ENCODE measurements around the gene CBX3. TPM values are rescaled to one million over a fixed set of nuclear protein-coding genes. Genes with fewer than 3 reads are reported as not detected.

Gene CBX3
- total RNA-seq, 1 donor from 2014 or later, result 52.1 TPM

DNA sequence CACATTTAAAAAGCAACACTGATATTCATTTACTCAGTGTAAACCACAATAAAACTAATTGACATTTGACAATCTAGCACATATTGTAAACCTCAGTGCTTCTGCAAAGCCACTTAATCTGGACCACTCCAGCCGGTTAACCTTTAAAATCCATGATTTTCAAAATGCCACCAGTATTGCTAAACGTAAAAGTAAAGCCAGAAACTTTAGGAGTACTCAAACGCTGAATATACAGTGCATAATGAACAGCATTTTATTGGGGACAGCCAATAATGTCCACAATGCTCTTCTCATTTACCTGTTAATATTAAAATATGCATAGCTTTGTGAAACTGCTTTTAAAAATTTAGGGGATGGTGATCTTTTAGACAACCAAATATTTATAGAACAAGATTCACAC is 11.8 kb upstream of the CBX3 start:
- intact Hi-C loops (cut with DNase I), result no loop called here
- no peak for TF ChIP-seq POLR2AphosphoS5 (IDR thresholded peaks at IDR 0.05; ENCODE audit: insufficient read depth in 1 of 2, low read depth in 1 of 2)
- TF ChIP-seq POLR2A (IDR thresholded peaks at IDR 0.05), result no peak
- TF ChIP-seq, protein P1, sequence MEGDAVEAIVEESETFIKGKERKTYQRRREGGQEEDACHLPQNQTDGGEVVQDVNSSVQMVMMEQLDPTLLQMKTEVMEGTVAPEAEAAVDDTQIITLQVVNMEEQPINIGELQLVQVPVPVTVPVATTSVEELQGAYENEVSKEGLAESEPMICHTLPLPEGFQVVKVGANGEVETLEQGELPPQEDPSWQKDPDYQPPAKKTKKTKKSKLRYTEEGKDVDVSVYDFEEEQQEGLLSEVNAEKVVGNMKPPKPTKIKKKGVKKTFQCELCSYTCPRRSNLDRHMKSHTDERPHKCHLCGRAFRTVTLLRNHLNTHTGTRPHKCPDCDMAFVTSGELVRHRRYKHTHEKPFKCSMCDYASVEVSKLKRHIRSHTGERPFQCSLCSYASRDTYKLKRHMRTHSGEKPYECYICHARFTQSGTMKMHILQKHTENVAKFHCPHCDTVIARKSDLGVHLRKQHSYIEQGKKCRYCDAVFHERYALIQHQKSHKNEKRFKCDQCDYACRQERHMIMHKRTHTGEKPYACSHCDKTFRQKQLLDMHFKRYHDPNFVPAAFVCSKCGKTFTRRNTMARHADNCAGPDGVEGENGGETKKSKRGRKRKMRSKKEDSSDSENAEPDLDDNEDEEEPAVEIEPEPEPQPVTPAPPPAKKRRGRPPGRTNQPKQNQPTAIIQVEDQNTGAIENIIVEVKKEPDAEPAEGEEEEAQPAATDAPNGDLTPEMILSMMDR (IDR thresholded peaks at IDR 0.05), result no peak

DNA sequence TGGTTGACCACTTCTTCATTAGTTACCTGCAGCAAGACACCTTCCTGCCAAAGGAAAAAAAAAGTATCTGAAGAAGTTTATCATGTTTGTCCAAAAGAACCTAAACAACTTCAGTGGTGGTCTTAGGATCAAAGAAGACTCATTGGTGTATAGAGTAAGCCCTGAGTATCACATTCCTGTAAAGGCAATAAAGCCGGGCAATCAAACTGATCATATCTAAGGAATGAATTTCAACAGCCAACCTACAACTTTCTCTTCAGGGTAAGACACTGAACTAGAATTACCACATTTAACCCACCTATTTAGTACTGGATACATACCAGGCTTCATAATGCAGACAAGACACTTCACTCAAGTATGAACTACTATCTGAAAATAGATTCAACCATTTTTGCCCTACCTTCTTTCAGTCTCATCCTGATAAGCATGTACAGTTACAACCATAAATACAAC is 11.1 kb upstream of the CBX3 start:
- peaks cover 0 to 73% of the 10 kb centered on the region in 2 donors for H3K36me3 ChIP-seq
- no peaks in the 10 kb centered on the region for H3K27me3 ChIP-seq
- no peak overlapping the region for H3K27ac ChIP-seq
- no peak for DNase-seq (ENCODE audit: extremely low spot score in 2 of 2)
- intact Hi-C loops (cut with DNase I), result no loop called here
- no peak overlapping the region for H3K4me3 ChIP-seq
- TF ChIP-seq POLR2A (IDR thresholded peaks at IDR 0.05) (no peak), POLR2AphosphoS5 (IDR thresholded peaks at IDR 0.05; ENCODE audit: insufficient read depth in 1 of 2, low read depth in 1 of 2) (no peak)
- TF ChIP-seq, protein P1 (IDR thresholded peaks at IDR 0.05), result no peak
- peaks cover 37% of the 10 kb centered on the region for H3K4me1 ChIP-seq
- no peaks in the 10 kb centered on the region for H3K9me3 ChIP-seq

More for the DNA sequence above, 11.8 kb upstream of the CBX3 start:
- no peaks in the 10 kb centered on the region for H3K27me3 ChIP-seq
- H3K27ac ChIP-seq, result no peak overlapping the region
- no peaks in the 10 kb centered on the region for H3K9me3 ChIP-seq
- H3K4me3 ChIP-seq, result no peak overlapping the region
- no peak for DNase-seq (ENCODE audit: extremely low spot score in 2 of 2)
- H3K36me3 ChIP-seq, result peaks cover 0 to 66% of the 10 kb centered on the region in 2 donors
- peaks cover 29% of the 10 kb centered on the region for H3K4me1 ChIP-seq

DNA sequence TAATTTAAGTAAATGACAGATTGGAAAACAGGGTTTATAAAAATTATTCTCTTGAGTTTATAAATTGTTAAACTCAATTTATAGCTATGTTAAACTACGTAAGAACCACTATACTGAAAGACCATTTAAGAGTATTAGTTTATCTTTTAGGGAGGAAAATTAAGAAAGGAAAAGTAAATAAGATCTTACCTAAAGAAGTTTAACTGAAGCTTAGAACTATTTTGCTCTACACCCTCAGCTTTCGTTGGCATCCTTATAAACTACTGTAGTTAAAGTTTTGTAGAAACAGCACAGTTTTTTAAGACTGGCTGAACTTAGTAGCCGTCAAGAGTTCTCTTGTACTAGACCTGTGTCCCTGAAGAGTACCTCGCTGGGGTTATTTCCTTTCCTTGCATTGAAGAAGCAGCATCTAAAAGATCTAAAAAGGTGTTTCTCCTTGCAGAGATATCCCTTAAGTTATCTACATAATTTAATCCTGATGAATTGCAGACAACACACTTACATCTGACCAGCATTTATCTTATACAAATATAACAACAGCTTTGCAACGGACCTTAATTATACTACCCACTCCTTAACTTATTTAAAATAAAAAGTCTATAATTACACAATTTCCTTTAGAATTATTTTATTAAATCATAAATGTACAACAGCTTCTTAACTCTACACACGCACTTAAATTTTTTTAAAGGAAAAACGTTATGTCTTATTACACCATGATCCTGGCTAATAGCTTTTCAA is 10.1 kb upstream of the CBX3 start:
- TF ChIP-seq POLR2AphosphoS5 (IDR thresholded peaks at IDR 0.05; ENCODE audit: insufficient read depth in 1 of 2, low read depth in 1 of 2), result no peak
- peaks cover 46% of the 10 kb centered on the region for H3K4me1 ChIP-seq
- no peak for DNase-seq (ENCODE audit: extremely low spot score in 2 of 2)
- intact Hi-C loops (cut with DNase I), result no loop called here
- peaks cover 0 to 83% of the 10 kb centered on the region in 2 donors for H3K36me3 ChIP-seq
- no peaks in the 10 kb centered on the region for H3K27me3 ChIP-seq
- no peaks in the 10 kb centered on the region for H3K9me3 ChIP-seq
- H3K4me3 ChIP-seq, result no peak overlapping the region
- H3K27ac ChIP-seq, result no peak overlapping the region

- TF ChIP-seq POLR2AphosphoS5 (IDR thresholded peaks at IDR 0.05; ENCODE audit: insufficient read depth in 1 of 2, low read depth in 1 of 2) (no peak), POLR2A (IDR thresholded peaks at IDR 0.05) (no peak)
- TF ChIP-seq, protein P1 (IDR thresholded peaks at IDR 0.05), result no peak
- Histone ChIP-seq H3K9me3 (no peaks in the 10 kb centered on the region), H3K27ac (no peak overlapping the region), H3K4me1 (peaks cover 53% of the 10 kb centered on the region), H3K4me3 (no peak overlapping the region), H3K27me3 (no peaks in the 10 kb centered on the region), H3K36me3 (peaks cover 0 to 89% of the 10 kb centered on the region in 2 donors)
- DNase-seq (ENCODE audit: extremely low spot score in 2 of 2), result no peak
- intact Hi-C loops (cut with DNase I), result no loop called here
These were observed 9.5 kb upstream of the CBX3 start for GRCh38 chr7:26191974-26192479.

DNA sequence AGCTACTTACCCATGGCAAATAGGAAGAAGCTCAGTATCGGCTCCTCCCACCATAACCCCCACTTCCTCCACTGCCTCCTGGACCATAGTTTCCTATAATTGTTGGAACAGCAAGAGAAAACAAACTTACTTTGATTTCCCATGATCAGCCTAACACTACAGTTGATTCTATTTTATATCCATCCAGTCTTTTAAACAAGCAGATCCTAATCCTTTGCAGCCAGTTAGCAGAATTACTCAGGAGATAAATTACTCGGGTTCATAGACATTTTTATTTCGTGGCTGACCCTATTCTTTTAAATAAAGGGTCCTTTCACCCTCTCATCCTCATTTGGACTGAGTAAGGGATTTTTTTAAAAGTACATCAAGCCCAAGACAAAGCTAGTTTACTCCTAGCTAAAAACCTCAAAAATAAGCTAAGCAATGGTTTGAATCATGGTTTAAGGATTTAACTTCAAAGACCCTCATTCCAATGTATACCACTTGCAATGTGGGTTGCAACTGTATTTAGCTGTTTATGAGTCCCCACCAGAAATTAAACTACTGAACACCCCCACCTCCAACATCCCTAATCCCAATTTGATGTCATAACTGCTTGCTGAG is 9.0 kb upstream of the CBX3 start:
- Histone ChIP-seq H3K4me3 (no peak overlapping the region), H3K27me3 (no peaks in the 10 kb centered on the region), H3K9me3 (no peaks in the 10 kb centered on the region), H3K27ac (no peak overlapping the region), H3K4me1 (peaks cover 58% of the 10 kb centered on the region), H3K36me3 (peaks cover 0 to 95% of the 10 kb centered on the region in 2 donors)
- TF ChIP-seq, protein P1 (IDR thresholded peaks at IDR 0.05), result no peak
- TF ChIP-seq POLR2AphosphoS5 (IDR thresholded peaks at IDR 0.05; ENCODE audit: insufficient read depth in 1 of 2, low read depth in 1 of 2) (no peak), POLR2A (IDR thresholded peaks at IDR 0.05) (no peak)
- DNase-seq (ENCODE audit: extremely low spot score in 2 of 2), result no peak
- intact Hi-C loops (cut with DNase I), result no loop called here

Measured in vagina (tissue), 2 donors.